GM20000 (cell line): ENCODE measurements around the gene SMC4.
A peak's percentile ranks its signal among the peaks of the same experiment; 100 is the strongest.
"Not testable (repeated sequence)": the region's sequence is repeated elsewhere in the genome, so short reads cannot be mapped to it uniquely, and the experiment has no call there.

Source experiments
- DNase-seq: peaks from one replicate; pipeline ENCODE4 v3.0.0; 2012; ENCODE audit warnings: low spot score
- CTCF ChIP-seq: IDR thresholded peaks from 2 replicates; pipeline ENCODE4 v1.5.1; 2012; ENCODE audit warnings: mild to moderate bottlenecking, control low read depth; ENCODE audit errors: extremely low read depth, missing control alignments

SMC4 gene

DNA sequence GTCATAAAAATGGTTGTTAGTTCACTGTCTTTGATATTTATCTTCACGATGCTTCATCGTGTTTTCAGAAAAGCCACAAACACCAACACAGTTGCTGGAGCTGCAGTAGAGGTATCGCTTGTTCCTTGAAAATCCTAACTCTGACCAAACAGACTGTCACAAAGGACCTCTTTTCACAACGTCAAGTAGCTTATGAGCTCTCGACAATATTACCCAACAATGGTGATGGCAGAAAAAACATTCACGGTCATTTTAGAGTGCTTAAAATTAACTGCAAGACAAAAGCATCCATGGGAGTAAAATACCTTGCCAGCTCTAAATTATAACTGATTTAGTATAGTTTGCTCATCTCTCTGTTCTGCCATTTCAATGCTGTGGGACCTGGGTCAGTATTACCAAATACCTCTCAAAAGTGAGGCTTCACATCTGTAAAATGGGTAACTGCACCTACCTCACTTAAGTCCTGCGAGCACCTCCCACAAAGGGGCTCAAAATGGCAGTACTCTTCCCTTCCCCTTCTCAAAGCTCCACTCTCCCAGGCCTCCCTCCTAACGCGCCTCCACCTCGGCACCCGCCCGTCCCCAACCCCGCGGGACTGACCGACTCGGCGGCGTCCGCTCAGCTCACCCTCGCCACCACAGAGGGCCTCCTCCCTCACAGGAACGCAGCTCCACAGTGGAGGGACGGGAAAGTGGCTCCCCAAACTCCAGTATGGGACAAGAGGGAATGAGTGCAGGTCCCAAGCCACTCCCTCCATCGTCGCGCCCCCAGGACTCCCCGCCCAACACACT lies 49.6 kb downstream of the SMC4 start:
- peak; percentile 68 for DNase-seq
- TF ChIP-seq CTCF = no peak

GRCh38 chr3:160449636-160450598 lies 50.5 kb downstream of the SMC4 start, which contains the start of gene TRIM59:
Gene TRIM59 (minus strand): TSS chr3:160449786. CDS start chr3:160439183, 10,603 bp downstream.
- no peak for TF ChIP-seq CTCF
- peak; percentile 98 for DNase-seq

DNA sequence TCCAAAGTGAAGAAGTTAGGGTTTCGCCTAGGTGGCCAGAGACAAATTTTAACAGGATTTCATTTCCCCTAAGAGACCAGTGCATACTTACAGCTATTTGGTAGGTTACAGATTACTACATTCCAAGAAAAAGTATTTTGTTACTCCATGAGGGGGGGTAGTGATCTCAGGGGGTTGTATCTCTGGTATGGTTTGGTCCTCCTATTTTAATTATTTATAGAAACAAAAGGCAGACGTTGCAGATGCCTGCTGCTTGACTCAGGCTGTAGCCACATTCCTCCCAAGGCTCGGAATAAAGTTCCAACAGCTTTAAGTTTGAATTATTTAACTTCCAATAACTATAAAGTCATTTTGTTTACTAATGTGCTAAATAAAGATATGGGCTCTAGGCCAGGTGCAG lies 51.4 kb downstream of the SMC4 start:
- DNase-seq = no peak
- no peak for TF ChIP-seq CTCF

DNA sequence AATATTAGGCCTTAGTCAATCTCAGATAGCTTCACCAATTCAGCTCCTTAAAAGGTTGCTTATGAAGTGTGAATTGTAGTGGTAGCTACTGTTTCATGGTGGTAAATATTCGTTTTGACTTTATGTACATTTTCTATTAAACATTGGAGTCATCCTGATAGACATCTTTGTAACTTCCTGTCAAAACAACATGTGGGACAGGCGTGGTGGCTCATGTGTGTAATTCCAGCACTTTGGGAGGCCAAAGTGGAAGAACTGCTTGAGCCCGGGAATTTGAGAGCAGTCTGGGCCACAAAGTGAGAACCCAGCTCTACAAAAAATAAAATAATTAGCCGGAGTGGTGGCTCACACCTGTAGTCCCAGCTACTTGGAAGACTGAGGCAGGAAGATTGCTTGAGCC lies 52.2 kb downstream of the SMC4 start:
- DNase-seq = no peak
- TF ChIP-seq CTCF = no peak

GRCh38 chr3:160452251-160452650 lies 52.8 kb downstream of the SMC4 start:
- DNase-seq = not testable (repeated sequence)

DNA sequence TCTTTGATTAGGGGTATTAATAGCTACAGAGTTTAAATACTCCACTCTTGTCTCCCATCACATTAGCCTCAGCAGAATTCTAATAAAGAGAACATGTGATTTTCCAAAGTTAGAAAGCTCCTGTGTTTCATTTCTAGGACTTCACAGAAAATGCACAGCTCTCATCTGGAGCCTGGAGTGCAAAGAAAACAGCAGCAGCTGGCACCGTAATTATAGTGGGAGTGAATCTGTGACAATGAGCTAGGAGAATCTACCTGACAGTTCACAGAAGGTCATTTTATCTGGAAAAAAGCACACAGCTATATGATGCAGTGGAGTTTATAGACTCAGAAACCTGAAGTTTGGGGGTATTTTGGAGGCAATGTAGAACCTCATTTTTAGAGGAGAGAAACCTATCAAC lies 55.5 kb downstream of the SMC4 start:
- no peak for TF ChIP-seq CTCF
- no peak for DNase-seq

DNA sequence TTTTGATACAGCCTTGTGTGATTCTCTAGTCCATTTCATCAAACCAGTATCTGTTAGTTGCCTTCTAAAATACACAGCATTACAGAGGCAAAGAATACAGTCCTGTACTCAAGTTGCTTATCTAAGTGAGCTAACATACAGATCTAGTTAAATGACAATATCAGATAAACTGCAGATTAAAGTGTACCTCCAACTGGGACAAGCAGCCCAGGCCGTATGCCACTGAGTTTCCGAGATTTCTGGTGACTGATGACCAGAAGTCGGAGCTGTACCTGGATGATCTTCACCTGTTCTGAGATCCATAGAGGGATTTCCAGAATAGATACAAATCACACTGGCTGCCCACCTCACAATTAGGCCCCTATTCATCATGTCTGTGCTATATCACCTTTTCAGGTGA lies 56.4 kb downstream of the SMC4 start:
- no peak for TF ChIP-seq CTCF
- DNase-seq = no peak
